M059J (cell line): ENCODE results near the gene TFF1. TPM values are rescaled to one million over a fixed set of nuclear protein-coding genes. Genes with fewer than 3 reads are reported as not detected.

ENCODE experiments used
- DNase-seq: peaks from one replicate; pipeline ENCODE4 v3.0.0-alpha.2; 2012; ENCODE audit warnings: low read depth
- total RNA-seq: library from RNA; depleted of rRNA; stranded (reverse); fragments of >200 nt; shearing (Covaris generic); gene quantifications from 2 replicates; pipeline ENCODE4 v1.2.3, GENCODE V29; 2014

TFF1 gene
- total RNA-seq, 1 experiment from 2014 or later = not detected

- DNase-seq = no peak
These were observed 22.3 kb downstream of the TFF1 start for GRCh38 chr21:42343963-42344510.

- DNase-seq = no peak
These were observed 22.8 kb downstream of the TFF1 start for GRCh38 chr21:42343556-42343955.

- no peak for DNase-seq
These were observed 23.2 kb downstream of the TFF1 start for GRCh38 chr21:42343101-42343500.

GRCh38 chr21:42341776-42342542 lies 24.4 kb downstream of the TFF1 start:
- no peak for DNase-seq

- no peak for DNase-seq
These were observed 25.9 kb downstream of the TFF1 start for GRCh38 chr21:42340187-42341050.

- DNase-seq = no peak
These were observed 27.3 kb downstream of the TFF1 start for GRCh38 chr21:42338729-42339715.

GRCh38 chr21:42337830-42338728 lies 28.3 kb downstream of the TFF1 start:
- DNase-seq = peak; percentile 63

- no peak for DNase-seq
These were observed 29.1 kb downstream of the TFF1 start for GRCh38 chr21:42337276-42337675.

- peak; percentile 13 for DNase-seq
These were observed 30.3 kb downstream of the TFF1 start for GRCh38 chr21:42336054-42336453.

GRCh38 chr21:42332557-42333317 lies 33.6 kb downstream of the TFF1 start:
- DNase-seq = no peak

- DNase-seq = no peak
These were observed 34.7 kb downstream of the TFF1 start for GRCh38 chr21:42331660-42332059.

GRCh38 chr21:42330380-42331371 lies 35.7 kb downstream of the TFF1 start:
- DNase-seq = no peak

- DNase-seq = no peak
These were observed 41.4 kb downstream of the TFF1 start for GRCh38 chr21:42324896-42325295.

GRCh38 chr21:42321845-42322244 lies 44.5 kb downstream of the TFF1 start:
- no peak for DNase-seq

- DNase-seq = no peak
These were observed 45.1 kb downstream of the TFF1 start for GRCh38 chr21:42321231-42321630.

- DNase-seq = no peak
These were observed 45.5 kb downstream of the TFF1 start for GRCh38 chr21:42320791-42321190.

GRCh38 chr21:42319851-42320572 lies 46.3 kb downstream of the TFF1 start:
- DNase-seq = no peak

- no peak for DNase-seq
These were observed 47.0 kb downstream of the TFF1 start for GRCh38 chr21:42319376-42319775.
